Smooth muscle cell (in vitro differentiated cells): Measurements from ENCODE around the gene DECR2. TPM values are rescaled to one million over a fixed set of nuclear protein-coding genes. Genes with fewer than 3 reads are reported as not detected.

ENCODE experiments used
- DNase-seq: peaks from one replicate; lab custom pipeline; 2025; ENCODE audit not compliant: unreplicated experiment; lab: John Stamatoyannopoulos, UW
- H2AFZ ChIP-seq: fragments of 200-600 bp; sonication (generic); 2 replicates; pipeline ENCODE4 v1.6.0; 2016; ENCODE audit warnings: antibody characterized with exemption, low read depth, mild to moderate bottlenecking
- H3F3A ChIP-seq: fragments of 200-600 bp; sonication (generic); 2 replicates; pipeline ENCODE4 v1.6.0; 2017; ENCODE audit warnings: antibody characterized with exemption, low read depth
- H3K27ac ChIP-seq: fragments of 200-600 bp; sonication (generic); 2 replicates; pipeline ENCODE4 v1.5.1; 2016; ENCODE audit warnings: low read depth, mild to moderate bottlenecking
- H3K27me3 ChIP-seq: fragments of 200-600 bp; sonication (generic); 2 replicates; pipeline ENCODE4 v1.6.1; 2016; ENCODE audit warnings: low read depth, mild to moderate bottlenecking
- H3K36me3 ChIP-seq: fragments of 200-600 bp; sonication (generic); 2 replicates; pipeline ENCODE4 v1.5.1; 2016; ENCODE audit warnings: low read depth
- H3K4me1 ChIP-seq: fragments of 200-600 bp; sonication (generic); 2 replicates; pipeline ENCODE4 v1.5.1; 2016; ENCODE audit warnings: low read depth
- H3K4me2 ChIP-seq: fragments of 200-600 bp; sonication (generic); 2 replicates; pipeline ENCODE4 v1.6.0; 2016; ENCODE audit warnings: mild to moderate bottlenecking
- H3K4me3 ChIP-seq: fragments of 200-600 bp; sonication (generic); 2 replicates; pipeline ENCODE4 v1.5.1; 2016; ENCODE audit warnings: mild to moderate bottlenecking
- H3K79me2 ChIP-seq: fragments of 200-600 bp; sonication (generic); 2 replicates; pipeline ENCODE4 v1.6.0; 2016; ENCODE audit warnings: low read depth, mild to moderate bottlenecking
- H3K9ac ChIP-seq: fragments of 200-600 bp; sonication (generic); 2 replicates; pipeline ENCODE4 v1.6.0; 2016; ENCODE audit warnings: low read depth
- H3K9me3 ChIP-seq: fragments of 200-600 bp; sonication (generic); replicated peaks from 2 replicates; pipeline ENCODE4 v1.5.1; 2016; ENCODE audit warnings: low read depth
- H4K20me1 ChIP-seq: fragments of 200-600 bp; sonication (generic); 2 replicates; pipeline ENCODE4 v1.6.0; 2016; ENCODE audit warnings: low read depth
- CTCF ChIP-seq: fragments of 200-600 bp; sonication (generic); IDR thresholded peaks from 2 replicates; pipeline ENCODE4 v1.5.1; 2017; ENCODE audit warnings: borderline replicate concordance, mild to moderate bottlenecking, antibody characterized with exemption; ENCODE audit not compliant: insufficient read depth, poor library complexity, severe bottlenecking
- WGBS: methylation state at CpG from one replicate; pipeline ENCODE4 v1.1.7; 2016; ENCODE audit warnings: low lambda C conversion rate; 5-methylcytosine and 5-hydroxymethylcytosine counted together
- polyA plus RNA-seq: library from polyadenylated mRNA; unstranded; fragments of >200 nt; fragmentation: Nextera tagmentation; extraction: Ambion mirVana; gene quantifications from 2 replicates; pipeline ENCODE4 v1.2.1, GENCODE V29; 2016
- total RNA-seq: library from RNA; depleted of rRNA; stranded (reverse); fragments of >200 nt; gene quantifications from 2 replicates; pipeline ENCODE4 v1.2.3, GENCODE V29; 2014

DECR2 gene, protein sequence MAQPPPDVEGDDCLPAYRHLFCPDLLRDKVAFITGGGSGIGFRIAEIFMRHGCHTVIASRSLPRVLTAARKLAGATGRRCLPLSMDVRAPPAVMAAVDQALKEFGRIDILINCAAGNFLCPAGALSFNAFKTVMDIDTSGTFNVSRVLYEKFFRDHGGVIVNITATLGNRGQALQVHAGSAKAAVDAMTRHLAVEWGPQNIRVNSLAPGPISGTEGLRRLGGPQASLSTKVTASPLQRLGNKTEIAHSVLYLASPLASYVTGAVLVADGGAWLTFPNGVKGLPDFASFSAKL
- total RNA-seq (7.3 and 18.2 TPM in 2 replicates), polyA plus RNA-seq (15.4 and 21.2 TPM in 2 replicates)

GRCh38 chr16:401468-402348 lies at the start of gene DECR2:
TSS of gene DECR2 (plus strand) at chr16:401885. CDS start at chr16:401964, 79 bp downstream.
- peak within 1 kb of the TSS; percentile 79 for H2AFZ ChIP-seq
- H3K9me3 ChIP-seq: no peaks in the 10 kb centered on the region
- DNase-seq: peak; percentile 99
- 2% methylated on average over 72 of the region's 91 CpGs for WGBS
- H3K4me1 ChIP-seq: no peaks in the 10 kb centered on the region
- H3K4me2 ChIP-seq: peak within 1 kb of the TSS; percentile 83
- H3K4me3 ChIP-seq: peak within 1 kb of the TSS; percentile 65
- peak within 1 kb of the TSS; percentile 59 for H3K27ac ChIP-seq
- no peaks in the 10 kb centered on the region for H3K36me3 ChIP-seq
- H3K27me3 ChIP-seq: no peaks in the 10 kb centered on the region
- H3K9ac ChIP-seq: peak within 1 kb of the TSS; percentile 60
- H4K20me1 ChIP-seq: no peaks in the 10 kb centered on the region
- peaks cover 27% of the 10 kb centered on the region for H3F3A ChIP-seq
- peaks cover 3% of the 10 kb centered on the region for H3K79me2 ChIP-seq
- peak; percentile 38 for TF ChIP-seq CTCF

DNA sequence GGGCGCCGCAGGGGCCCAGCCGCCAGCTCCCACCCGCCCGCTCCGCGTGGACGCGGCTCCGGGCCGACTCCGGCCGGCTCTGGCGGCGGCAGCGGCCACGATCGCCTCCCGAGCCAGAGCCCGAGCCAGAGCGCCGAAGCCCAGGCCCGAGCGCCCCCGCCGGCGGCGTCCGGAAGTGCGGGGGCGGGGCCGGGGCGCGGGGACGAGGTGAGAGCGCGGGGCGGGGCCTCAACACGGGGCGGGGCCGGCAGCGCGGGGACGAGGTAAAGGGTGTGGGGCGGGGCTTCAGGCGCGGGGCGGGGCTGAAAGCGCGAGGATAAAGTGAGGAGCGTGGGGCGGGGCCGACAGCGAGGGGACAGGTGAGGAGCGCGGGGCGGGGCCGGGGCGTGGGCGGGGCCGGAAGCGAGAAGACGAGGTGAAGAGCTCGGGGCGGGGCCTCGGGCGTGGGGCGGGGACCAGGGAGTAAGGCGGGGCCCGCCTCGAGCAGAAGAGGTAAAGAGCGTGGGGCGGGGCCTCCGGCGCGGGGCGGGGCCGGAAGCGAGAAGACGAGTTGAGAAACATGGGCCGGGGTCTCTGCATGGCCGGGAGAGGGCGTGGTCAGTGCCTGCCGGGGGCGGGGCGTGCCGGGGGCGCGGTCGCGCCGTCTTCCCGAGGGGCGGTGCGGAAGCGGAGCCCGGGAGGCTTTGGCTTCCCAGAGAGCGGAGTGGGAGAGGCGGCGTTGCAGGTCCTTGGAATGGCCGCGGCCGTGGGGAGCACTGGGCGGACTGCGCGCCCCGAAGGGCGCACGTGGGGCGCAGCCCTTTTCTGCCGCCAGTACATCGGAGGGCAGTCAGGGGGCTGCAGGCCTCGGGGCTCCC lies 48.9 kb upstream of the DECR2 start, which contains the start of gene AXIN1:
Gene AXIN1, minus strand, starts transcription at position 177 of the 857 bp plus-strand sequence. CDS start 5,698 bp downstream, outside the sequence.
- H3K9me3 ChIP-seq: no peaks in the 10 kb centered on the region
- no peaks in the 10 kb centered on the region for H3K27me3 ChIP-seq
- H4K20me1 ChIP-seq: peaks cover 41% of the 10 kb centered on the region
- WGBS: 3% methylated on average over 15 of the region's 113 CpGs
- peaks cover 7% of the 10 kb centered on the region for H3K4me1 ChIP-seq
- H3K27ac ChIP-seq: no peak within 1 kb of the TSS
- H2AFZ ChIP-seq: peak within 1 kb of the TSS; percentile 30
- no peaks in the 10 kb centered on the region for H3K36me3 ChIP-seq
- DNase-seq: peak; percentile 98
- peak within 1 kb of the TSS; percentile 77 for H3K9ac ChIP-seq
- TF ChIP-seq CTCF: peak; percentile 50
- H3F3A ChIP-seq: no peaks in the 10 kb centered on the region
- peaks cover 40% of the 10 kb centered on the region for H3K79me2 ChIP-seq
- H3K4me2 ChIP-seq: peak within 1 kb of the TSS; percentile 99
- H3K4me3 ChIP-seq: peak within 1 kb of the TSS; percentile 74

DNA sequence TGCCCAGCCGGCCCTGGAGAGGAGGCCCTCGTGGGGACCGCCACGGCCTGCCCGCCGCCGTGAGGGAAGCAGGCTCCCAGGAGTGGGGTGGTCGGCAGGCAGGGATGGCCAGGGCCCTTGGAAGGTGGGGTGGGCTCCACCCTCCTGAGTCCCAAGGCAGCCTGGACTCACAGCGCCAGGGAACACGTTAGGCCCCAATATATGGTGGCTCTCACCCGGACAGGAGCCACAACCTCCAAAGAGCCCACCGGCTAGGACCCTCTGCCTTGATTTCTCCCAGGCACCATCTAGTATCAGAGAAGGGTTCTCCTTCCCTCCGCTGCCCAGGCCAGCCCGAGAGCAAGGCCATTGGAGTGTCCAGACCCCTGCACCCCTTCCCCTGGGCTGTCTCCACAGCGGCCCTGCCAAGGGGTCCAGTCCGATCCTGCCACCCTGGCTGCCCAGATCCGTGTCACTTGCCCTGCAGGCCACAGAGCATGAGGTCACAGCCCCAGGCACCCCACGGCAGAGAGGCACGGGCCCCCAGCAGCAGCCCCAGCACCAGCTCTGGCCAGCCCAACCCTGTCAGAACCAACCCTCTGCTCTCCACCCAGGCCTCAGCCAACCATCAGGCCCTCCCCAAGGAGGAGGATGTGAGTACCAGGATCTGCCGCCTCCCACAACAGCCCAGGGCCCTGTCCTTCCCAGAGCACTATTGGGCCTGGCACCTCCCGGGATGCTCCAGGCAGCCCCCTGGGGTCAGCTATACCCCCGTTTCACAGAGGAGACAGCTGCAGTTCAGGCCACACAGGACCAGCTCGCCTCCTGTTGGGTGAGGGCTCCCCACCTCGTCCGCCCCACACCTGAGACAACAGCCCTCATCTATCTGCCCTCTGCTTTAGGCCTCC lies 48.0 kb upstream of the DECR2 start:
- no peak for DNase-seq
- peaks cover 7% of the 10 kb centered on the region for H3K4me1 ChIP-seq
- WGBS: 82% methylated on average over 22 of the region's 25 CpGs
- H3K9me3 ChIP-seq: no peaks in the 10 kb centered on the region
- H4K20me1 ChIP-seq: peaks cover 32% of the 10 kb centered on the region
- H3K4me2 ChIP-seq: peak overlapping the region; percentile 85
- peak overlapping the region; percentile 45 for H3K4me3 ChIP-seq
- H3F3A ChIP-seq: no peaks in the 10 kb centered on the region
- no peaks in the 10 kb centered on the region for H3K27me3 ChIP-seq
- peak overlapping the region; percentile 30 for H2AFZ ChIP-seq
- peaks cover 32% of the 10 kb centered on the region for H3K79me2 ChIP-seq
- no peak overlapping the region for H3K27ac ChIP-seq
- no peak overlapping the region for H3K9ac ChIP-seq
- no peak for TF ChIP-seq CTCF
- no peaks in the 10 kb centered on the region for H3K36me3 ChIP-seq
